Trophoblast cell (in vitro differentiated cells and primary cell): ENCODE data around the gene VAPB. TPM values are rescaled to one million over a fixed set of nuclear protein-coding genes. Genes with fewer than 3 reads are reported as not detected.

Source experiments
- DNase-seq, 2 donors: peaks; one replicate each; pipeline ENCODE4 v3.0.0-alpha.2; 2016
- H2AFZ ChIP-seq: 2 replicates; pipeline ENCODE4 v1.6.1; 2013; ENCODE audit warnings: low read length, moderate library complexity, mild to moderate bottlenecking; ENCODE audit not compliant: insufficient read depth, poor library complexity
- H2AK5ac ChIP-seq: 2 replicates; pipeline ENCODE4 v1.6.1; 2013; ENCODE audit warnings: mild to moderate bottlenecking, low read length
- H2BK120ac ChIP-seq: 2 replicates; pipeline ENCODE4 v1.6.1; 2013; ENCODE audit warnings: low read length, mild to moderate bottlenecking, moderate library complexity; ENCODE audit not compliant: insufficient read depth, poor library complexity
- H2BK12ac ChIP-seq: 2 replicates; pipeline ENCODE4 v1.6.1; 2013; ENCODE audit warnings: mild to moderate bottlenecking, low read length, moderate library complexity
- H2BK5ac ChIP-seq: 2 replicates; pipeline ENCODE4 v1.6.1; 2013; ENCODE audit warnings: low read length, low read depth, moderate library complexity, mild to moderate bottlenecking; ENCODE audit not compliant: poor library complexity
- H3K14ac ChIP-seq: 2 replicates; pipeline ENCODE4 v1.6.1; 2013; ENCODE audit warnings: mild to moderate bottlenecking, low read length
- H3K18ac ChIP-seq: 2 replicates; pipeline ENCODE4 v1.6.1; 2013; ENCODE audit warnings: mild to moderate bottlenecking, low read length
- H3K23ac ChIP-seq: 2 replicates; pipeline ENCODE4 v1.6.1; 2013; ENCODE audit warnings: low read length
- H3K27ac ChIP-seq: 2 replicates; pipeline ENCODE4 v1.5.1; 2013; ENCODE audit warnings: low read depth, mild to moderate bottlenecking, inconsistent platforms, low read length, moderate library complexity
- H3K27me3 ChIP-seq: 2 replicates; pipeline ENCODE4 v1.6.1; 2013; ENCODE audit warnings: inconsistent platforms, mild to moderate bottlenecking, low read length, moderate library complexity; ENCODE audit not compliant: insufficient read depth
- H3K36me3 ChIP-seq, 2 experiments: 1 replicate in 1 of 2; 2 replicates in 1 of 2; pipeline ENCODE4 v1.6.1; 2013; ENCODE audit warnings: low read length in 2 of 2, mild to moderate bottlenecking in 2 of 2, moderate library complexity in 1 of 2; ENCODE audit not compliant: insufficient read depth in 2 of 2, control insufficient read depth in 1 of 2
- H3K4ac ChIP-seq: 2 replicates; pipeline ENCODE4 v1.6.1; 2013; ENCODE audit warnings: low read depth, mild to moderate bottlenecking, low read length, moderate library complexity
- H3K4me1 ChIP-seq, 2 experiments: 1 replicate in 1 of 2; 2 replicates in 1 of 2; pipeline ENCODE4 v1.6.1; 2013; ENCODE audit warnings: low read length in 2 of 2, mild to moderate bottlenecking in 2 of 2, moderate library complexity in 1 of 2; ENCODE audit not compliant: insufficient read depth in 2 of 2, control insufficient read depth in 1 of 2
- H3K4me2 ChIP-seq: 2 replicates; pipeline ENCODE4 v1.6.1; 2013; ENCODE audit warnings: inconsistent platforms, mild to moderate bottlenecking, low read length, moderate library complexity
- H3K4me3 ChIP-seq: 2 replicates; pipeline ENCODE4 v1.5.1; 2013; ENCODE audit warnings: mild to moderate bottlenecking, low read depth, low read length, inconsistent platforms
- H3K79me1 ChIP-seq: one replicate; pipeline ENCODE4 v1.6.1; 2013; ENCODE audit warnings: low read length
- H3K79me2 ChIP-seq: 2 replicates; pipeline ENCODE4 v1.6.1; 2013; ENCODE audit warnings: low read length, mild to moderate bottlenecking; ENCODE audit not compliant: control insufficient read depth, insufficient read depth, poor library complexity
- H3K9ac ChIP-seq: 2 replicates; pipeline ENCODE4 v1.6.1; 2013; ENCODE audit warnings: mild to moderate bottlenecking, low read length
- H3K9me3 ChIP-seq: 2 replicates; pipeline ENCODE4 v1.6.1; 2013; ENCODE audit warnings: low read depth, mild to moderate bottlenecking, control low read depth, inconsistent platforms, low read length; ENCODE audit not compliant: insufficient read depth
- H4K12ac ChIP-seq: 2 replicates; pipeline ENCODE4 v1.6.1; 2013; ENCODE audit warnings: low read depth, mild to moderate bottlenecking, low read length, moderate library complexity
- H4K8ac ChIP-seq: 2 replicates; pipeline ENCODE4 v1.6.1; 2013; ENCODE audit warnings: low read depth, mild to moderate bottlenecking, low read length, moderate library complexity
- H4K91ac ChIP-seq: one replicate; pipeline ENCODE4 v1.6.1; 2013; ENCODE audit warnings: low read depth, mild to moderate bottlenecking, low read length, moderate library complexity
- WGBS: extraction: QIAGEN DNeasy Blood & Tissue Kit; methylation state at CpG from one replicate; pipeline ENCODE4 v1.1.7; 2013; ENCODE audit warnings: missing lambda C conversion rate; ENCODE audit not compliant: insufficient read length, insufficient coverage; ENCODE audit errors: extremely low coverage; 5-methylcytosine and 5-hydroxymethylcytosine counted together
- polyA plus RNA-seq: library from polyadenylated mRNA; stranded (reverse); fragments of 200-250 nt; gene quantifications from 2 replicates; pipeline ENCODE4 v1.2.3, GENCODE V29; 2013

VAPB gene
- polyA plus RNA-seq: 34.8 and 35.3 TPM in 2 replicates

GRCh38 chr20:58388882-58389323, at the start of gene VAPB:
TSS of gene VAPB (plus strand) at chr20:58389229. CDS start at chr20:58389460, 231 bp downstream.
- peak within 1 kb of the TSS; percentile 91 for H3K4me2 ChIP-seq
- H3K4me3 ChIP-seq: peak within 1 kb of the TSS; percentile 93
- no peaks in the 10 kb centered on the region for H3K9me3 ChIP-seq
- H3K4me1 ChIP-seq: peaks cover 2 to 9% of the 10 kb centered on the region in 2 experiments
- peak within 1 kb of the TSS; percentile 97 for H3K4ac ChIP-seq
- H2BK5ac ChIP-seq: peak within 1 kb of the TSS; percentile 92
- H3K23ac ChIP-seq: no peak within 1 kb of the TSS
- peak within 1 kb of the TSS; percentile 82 for H3K27ac ChIP-seq
- peaks cover 16% of the 10 kb centered on the region for H3K79me2 ChIP-seq
- peak within 1 kb of the TSS; percentile 97 for H4K12ac ChIP-seq
- H2AFZ ChIP-seq: peak within 1 kb of the TSS; percentile 89
- peak; percentile 96 to 99 for DNase-seq
- peak within 1 kb of the TSS; percentile 100 for H3K9ac ChIP-seq
- H2BK12ac ChIP-seq: no peak within 1 kb of the TSS
- H3K27me3 ChIP-seq: no peaks in the 10 kb centered on the region
- no peaks in the 10 kb centered on the region for H3K36me3 ChIP-seq
- H2BK120ac ChIP-seq: peak within 1 kb of the TSS; percentile 88
- peak within 1 kb of the TSS; percentile 99 for H3K14ac ChIP-seq
- peak within 1 kb of the TSS; percentile 99 for H4K8ac ChIP-seq
- peak within 1 kb of the TSS; percentile 97 for H4K91ac ChIP-seq
- no CpG with 5 or more reads among the region's 51 CpGs for WGBS
- peaks cover 7% of the 10 kb centered on the region for H3K79me1 ChIP-seq
- H3K18ac ChIP-seq: peak within 1 kb of the TSS; percentile 99
- H2AK5ac ChIP-seq: peak within 1 kb of the TSS; percentile 78

GRCh38 chr20:58339741-58340140, 49.3 kb upstream of the VAPB start:
- Histone ChIP-seq H3K9me3 (no peaks in the 10 kb centered on the region), H3K27ac (no peak overlapping the region), H3K23ac (no peak overlapping the region), H3K18ac (no peak overlapping the region), H3K9ac (no peak overlapping the region), H3K14ac (no peak overlapping the region), H3K36me3 (peaks cover 0 to 2% of the 10 kb centered on the region in 2 experiments), H3K4me2 (no peak overlapping the region), H4K91ac (no peak overlapping the region), H3K4me1 (peaks cover 7 to 9% of the 10 kb centered on the region in 2 experiments), H2AK5ac (no peak overlapping the region), H3K4me3 (no peak overlapping the region), H4K12ac (no peak overlapping the region), H3K27me3 (no peaks in the 10 kb centered on the region), H2BK120ac (no peak overlapping the region), H2AFZ (no peak overlapping the region), H2BK5ac (no peak overlapping the region), H3K4ac (no peak overlapping the region), H2BK12ac (no peak overlapping the region), H4K8ac (no peak overlapping the region), H3K79me2 (no peaks in the 10 kb centered on the region), H3K79me1 (no peaks in the 10 kb centered on the region)
- peak; percentile 74 to 75 for DNase-seq
- WGBS: no CpG with 5 or more reads among the region's 6 CpGs

GRCh38 chr20:58340151-58340550, 48.9 kb upstream of the VAPB start:
- Histone ChIP-seq H4K91ac (no peak overlapping the region), H2BK120ac (no peak overlapping the region), H3K4me1 (peaks cover 7 to 9% of the 10 kb centered on the region in 2 experiments), H3K4me2 (no peak overlapping the region), H3K4ac (peak overlapping the region; percentile 12), H3K9ac (no peak overlapping the region), H3K36me3 (peaks cover 0 to 2% of the 10 kb centered on the region in 2 experiments), H3K23ac (no peak overlapping the region), H3K4me3 (no peak overlapping the region), H3K18ac (peak overlapping the region; percentile 63), H3K79me1 (no peaks in the 10 kb centered on the region), H3K9me3 (no peaks in the 10 kb centered on the region), H3K27ac (no peak overlapping the region), H2BK5ac (no peak overlapping the region), H3K79me2 (no peaks in the 10 kb centered on the region), H2BK12ac (no peak overlapping the region), H4K8ac (no peak overlapping the region), H4K12ac (no peak overlapping the region), H3K27me3 (no peaks in the 10 kb centered on the region), H3K14ac (no peak overlapping the region), H2AK5ac (no peak overlapping the region), H2AFZ (no peak overlapping the region)
- DNase-seq: peak; percentile 71 to 74
- no CpG with 5 or more reads among the region's 4 CpGs for WGBS

DNA sequence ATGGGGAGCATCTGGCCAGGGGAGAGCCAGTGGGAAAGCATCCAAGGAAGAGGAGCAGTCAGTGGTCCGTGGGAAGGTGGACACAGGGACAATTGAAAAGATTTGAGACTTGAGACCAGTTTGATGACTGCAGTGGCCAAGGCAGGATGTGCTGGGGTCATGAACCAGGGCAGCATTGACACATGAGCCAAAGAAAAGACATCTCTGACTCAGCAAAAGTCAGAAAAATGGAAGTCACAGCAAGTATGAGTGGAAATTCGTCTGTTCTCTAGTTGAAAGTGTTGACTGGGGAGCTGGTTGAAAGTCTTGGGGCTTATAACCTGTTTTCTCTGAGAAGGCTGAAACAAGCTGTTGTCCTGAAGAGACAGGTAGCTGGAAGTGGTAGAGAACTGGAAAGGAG, 48.2 kb upstream of the VAPB start:
- H3K79me1 ChIP-seq: no peaks in the 10 kb centered on the region
- no CpG with 5 or more reads among the region's 2 CpGs for WGBS
- no peak for DNase-seq

More for the DNA sequence above, 48.2 kb upstream of the VAPB start:
- H2BK12ac ChIP-seq: no peak overlapping the region
- H3K14ac ChIP-seq: no peak overlapping the region
- no peak overlapping the region for H2BK120ac ChIP-seq
- H2BK5ac ChIP-seq: no peak overlapping the region
- no peak overlapping the region for H3K18ac ChIP-seq
- peaks cover 3% of the 10 kb centered on the region for H3K9me3 ChIP-seq
- H3K4me2 ChIP-seq: no peak overlapping the region
- peaks cover 7 to 9% of the 10 kb centered on the region in 2 experiments for H3K36me3 ChIP-seq
- H3K9ac ChIP-seq: no peak overlapping the region
- no peaks in the 10 kb centered on the region for H3K79me2 ChIP-seq
- no peak overlapping the region for H3K23ac ChIP-seq
- H4K91ac ChIP-seq: no peak overlapping the region
- no peak overlapping the region for H4K12ac ChIP-seq
- H3K4ac ChIP-seq: no peak overlapping the region
- no peak overlapping the region for H2AK5ac ChIP-seq
- no peaks in the 10 kb centered on the region for H3K27me3 ChIP-seq
- H3K4me3 ChIP-seq: no peak overlapping the region
- peaks cover 7 to 9% of the 10 kb centered on the region in 2 experiments for H3K4me1 ChIP-seq
- H4K8ac ChIP-seq: no peak overlapping the region
- H2AFZ ChIP-seq: no peak overlapping the region
- no peak overlapping the region for H3K27ac ChIP-seq
